Sigmoid colon (tissue), 4 donors: Measurements from ENCODE around the gene NUTF2.
"Not testable (repeated sequence)": the region's sequence is repeated elsewhere in the genome, so short reads cannot be mapped to it uniquely, and the experiment has no call there.

Experiments
- CTCF ChIP-seq, 4 experiments: fragments of 450-650 bp in 3 of 4; fragments of 200-600 bp in 1 of 4; IDR thresholded peaks; one replicate each; pipeline ENCODE4 v1.5.1; 2016 to 2019; ENCODE audit warnings: antibody characterized with exemption in 4 of 4, mild to moderate bottlenecking in 3 of 4, moderate library complexity in 2 of 4
- EP300 ChIP-seq, 4 donors: sonication (generic); formaldehyde crosslinking; IDR thresholded peaks; one replicate each; pipeline ENCODE4 v1.6.1; 2017; ENCODE audit warnings: antibody characterized with exemption in 4 of 4
- POLR2A ChIP-seq, 2 donors: fragments of 450-650 bp; IDR thresholded peaks; one replicate each; pipeline ENCODE4 v1.6.1; 2016; ENCODE audit warnings: antibody characterized with exemption in 2 of 2, mild to moderate bottlenecking in 2 of 2, moderate library complexity in 2 of 2
- POLR2AphosphoS5 ChIP-seq, 4 donors: sonication (generic); formaldehyde crosslinking; IDR thresholded peaks; one replicate each; pipeline ENCODE4 v1.6.1; 2017; ENCODE audit warnings: antibody characterized with exemption in 4 of 4

- not testable (repeated sequence) for TF ChIP-seq POLR2AphosphoS5, CTCF, EP300, POLR2A (IDR thresholded peaks at IDR 0.05)
These were observed 17.3 kb downstream of the NUTF2 start for GRCh38 chr16:67864044-67864443.
